K562 (cell line): Measurements from ENCODE around the gene APOC1. TPM values are rescaled to one million over a fixed set of nuclear protein-coding genes. Genes with fewer than 3 reads are reported as not detected.

Experiments
- ATAC-seq: fragments of 200-7000 bp; cut with Tn5 transposase; 3 replicates; pipeline ENCODE4 v1.9.1; 2020; ENCODE audit warnings: moderate library complexity
- BruUV-seq: library from RNA; stranded (reverse); fragments of 400-500 nt; replicated peaks from 2 replicates; lab custom pipeline; 2021; lab: Mats Ljungman, UMichigan
- CTCF ChIA-PET: fragments of 300-600 bp; formaldehyde crosslinking; extraction: SDS; loops from one replicate; lab custom pipeline; 2021; ENCODE audit warnings: low intra/inter-chr PET ratio; lab: Yijun Ruan, JAX
- POLR2A ChIA-PET: fragments of 300-600, 350-650 bp; sonication (Branson Sonifier 250); formaldehyde crosslinking; extraction: SDS; loops from one replicate; lab custom pipeline; 2021; ENCODE audit warnings: antibody characterized with exemption, inconsistent platforms; lab: Yijun Ruan, JAX
- DNase-seq, 4 experiments: peaks; one replicate each; pipeline versions ENCODE4 v3.0.0 to v3.0.0-alpha.2; 2011 to 2018; ENCODE audit warnings: low spot score in 3 of 4, mixed read lengths in 3 of 4; ENCODE audit errors: extremely low read depth in 1 of 4
- FAIRE-seq: peaks from 2 replicates; lab custom pipeline; 2011; peaks lifted over from hg19 to GRCh38; lab: Jason Lieb, UNC
- H2AFZ ChIP-seq: 2 replicates; pipeline ENCODE4 v1.6.0; 2011; ENCODE audit warnings: low read depth, low read length, control low read depth, inconsistent platforms
- H3K27ac ChIP-seq: fragments of 200-600 bp; 3 replicates; pipeline ENCODE4 v1.8.0; 2011; ENCODE audit warnings: low read depth, mild to moderate bottlenecking, control low read depth, inconsistent platforms, low read length, moderate library complexity, mixed read lengths; ENCODE audit errors: extremely low read depth
- H3K27me3 ChIP-seq, 2 experiments: fragments of 300-600 bp in 1 of 2; 2 replicates in 1 of 2; 3 replicates in 1 of 2; pipeline versions ENCODE4 v1.6.0 to v1.8.0; 2011; ENCODE audit warnings: inconsistent platforms in 2 of 2, low read length in 2 of 2, mild to moderate bottlenecking in 1 of 2, mixed read lengths in 1 of 2, moderate library complexity in 1 of 2; ENCODE audit not compliant: control insufficient read depth in 2 of 2, insufficient read depth in 2 of 2
- H3K36me3 ChIP-seq: fragments of 300-600 bp; 3 replicates; pipeline ENCODE4 v1.8.0; 2011; ENCODE audit warnings: mild to moderate bottlenecking, low read length, inconsistent platforms; ENCODE audit not compliant: control insufficient read depth, insufficient read depth
- H3K4me1 ChIP-seq, 2 experiments: fragments of 200-600 bp in 1 of 2; replicated peaks in 1 of 2; 2 replicates in 1 of 2; 3 replicates in 1 of 2; pipeline versions ENCODE4 v1.5.1 to v1.8.0; 2011; ENCODE audit warnings: inconsistent platforms in 2 of 2, low read length in 2 of 2, mild to moderate bottlenecking in 1 of 2, mixed read lengths in 1 of 2, moderate library complexity in 1 of 2; ENCODE audit not compliant: control insufficient read depth in 2 of 2, insufficient read depth in 2 of 2
- H3K4me2 ChIP-seq: 2 replicates; pipeline ENCODE4 v1.6.1; 2011; ENCODE audit warnings: low read length, control low read depth, inconsistent platforms, mixed read lengths; ENCODE audit not compliant: insufficient read depth
- H3K4me3 ChIP-seq: fragments of 200-600 bp; sonication (generic), shearing (Covaris generic); 2 replicates; pipeline ENCODE4 v1.5.1; 2016; ENCODE audit warnings: control low read depth, inconsistent platforms
- H3K79me2 ChIP-seq: fragments of 200-600 bp; 3 replicates; pipeline ENCODE4 v1.8.0; 2011; ENCODE audit warnings: low read length, inconsistent platforms; ENCODE audit not compliant: control insufficient read depth, insufficient read depth
- H3K9ac ChIP-seq, 2 experiments: 2 replicates each; pipeline versions ENCODE4 v1.6.0 to v1.6.1; 2011; ENCODE audit warnings: low read depth in 2 of 2, low read length in 2 of 2, control low read depth in 1 of 2, inconsistent platforms in 1 of 2, mild to moderate bottlenecking in 1 of 2, mixed read lengths in 1 of 2; ENCODE audit not compliant: insufficient read depth in 1 of 2
- H3K9me1 ChIP-seq: one replicate; pipeline ENCODE4 v1.6.0; 2011; ENCODE audit warnings: inconsistent platforms, mild to moderate bottlenecking, low read length, moderate library complexity; ENCODE audit not compliant: control insufficient read depth, insufficient read depth
- H3K9me3 ChIP-seq: replicated peaks from 2 replicates; pipeline ENCODE4 v1.5.1; 2011; ENCODE audit warnings: low read depth, low read length, inconsistent platforms; ENCODE audit not compliant: control insufficient read depth, insufficient read depth
- H4K20me1 ChIP-seq: replicated peaks from 2 replicates; pipeline ENCODE4 v1.6.1; 2011; ENCODE audit warnings: low read length, inconsistent platforms, mixed read lengths; ENCODE audit not compliant: control insufficient read depth, insufficient read depth
- DACH1 ChIP-seq: fragments of 450-650 bp; IDR thresholded peaks from 2 replicates; pipeline ENCODE4 v1.6.1; 2018; ENCODE audit not compliant: partially characterized antibody
- E2F1 ChIP-seq: sonication (generic); formaldehyde crosslinking; IDR thresholded peaks from 2 replicates; pipeline ENCODE4 v1.8.1; 2023; ENCODE audit warnings: mild to moderate bottlenecking, missing genetic modification reagents, moderate library complexity
- ESRRA ChIP-seq: fragments of 450-650 bp; IDR thresholded peaks from 2 replicates; pipeline ENCODE4 v1.6.1; 2014; ENCODE audit warnings: low read depth, mild to moderate bottlenecking, moderate library complexity, borderline replicate concordance
- FOXJ2 ChIP-seq: fragments of 200-800 bp; sonication (Bioruptor generic); IDR thresholded peaks from 2 replicates; pipeline ENCODE4 v1.6.1; 2016; ENCODE audit warnings: missing genetic modification characterization, missing compliant biosample characterization
- KDM5B ChIP-seq: fragments of 200-600 bp; sonication (generic); IDR thresholded peaks from 2 replicates; pipeline ENCODE4 v1.6.1; 2012; ENCODE audit warnings: low read depth, mild to moderate bottlenecking, moderate library complexity, low read length, control low read depth, inconsistent platforms; ENCODE audit not compliant: insufficient replicate concordance
- KLF1 ChIP-seq: fragments of 450-650 bp; IDR thresholded peaks from 2 replicates; pipeline ENCODE4 v1.6.1; 2016; ENCODE audit warnings: missing genetic modification characterization, missing compliant biosample characterization
- MTA2 ChIP-seq: fragments of 450-650 bp; IDR thresholded peaks from 2 replicates; pipeline ENCODE4 v1.6.1; 2016; ENCODE audit warnings: low read depth
- NUFIP1 ChIP-seq: fragments of 450-650 bp; IDR thresholded peaks from 2 replicates; pipeline ENCODE4 v1.6.1; 2018; ENCODE audit not compliant: partially characterized antibody
- PHB2 ChIP-seq: fragments of 450-650 bp; IDR thresholded peaks from 2 replicates; pipeline ENCODE4 v1.6.1; 2017; ENCODE audit warnings: low read depth
- RFX1 ChIP-seq: fragments of 450-650 bp; IDR thresholded peaks from 2 replicates; pipeline ENCODE4 v1.6.1; 2016; ENCODE audit warnings: mild to moderate bottlenecking, moderate library complexity
- RREB1 ChIP-seq: fragments of 250-450 bp; sonication (Bioruptor Pico); IDR thresholded peaks from 2 replicates; pipeline ENCODE4 v1.4.0; 2020
- SP2 ChIP-seq: IDR thresholded peaks from 2 replicates; pipeline ENCODE4 v1.6.1; 2011; ENCODE audit warnings: mild to moderate bottlenecking, low read depth, low read length, moderate library complexity; ENCODE audit not compliant: poor library complexity, severe bottlenecking; ENCODE audit errors: extremely low read depth
- SPI1 ChIP-seq: IDR thresholded peaks from 2 replicates; pipeline ENCODE4 v1.6.1; 2011; ENCODE audit warnings: low read depth, low read length, control low read depth, borderline replicate concordance
- ZNF586 ChIP-seq: fragments of 450-650 bp; formaldehyde crosslinking; conservative IDR thresholded peaks from 2 replicates; pipeline ENCODE4 v1.4.0; 2020; ENCODE audit warnings: mild to moderate bottlenecking, moderate library complexity
- ZNF785 ChIP-seq: fragments of 250-450 bp; sonication (Bioruptor Pico); IDR thresholded peaks from 2 replicates; pipeline ENCODE4 v1.4.0; 2020; ENCODE audit warnings: mild to moderate bottlenecking
- WGBS: fragments of 100-300 bp; shearing (Covaris generic); methylation state at CpG from one replicate; pipeline ENCODE4 v1.1.6; 2016; ENCODE audit warnings: low coverage, mixed read lengths; ENCODE audit not compliant: insufficient coverage; ENCODE audit errors: missing lambda C conversion rate; 5-methylcytosine and 5-hydroxymethylcytosine counted together
- in situ Hi-C: fragments of 300-500 bp; cut with MboI; formaldehyde crosslinking; loops from 4 replicates; pipeline ENCODE4 v1.15.0; 2018; ENCODE audit warnings: inconsistent platforms, mixed read lengths
- intact Hi-C: fragments of 100-400 bp; cut with micrococcal nuclease; formaldehyde crosslinking; loops from 2 replicates; pipeline ENCODE4 v1.14.2; 2022
- polyA plus RNA-seq, 8 experiments: library from polyadenylated mRNA; depleted of rRNA in 4 of 8; stranded (reverse) in 5 of 8; unstranded in 3 of 8; fragments of >200 nt; fragmentation: Nextera tagmentation in 2 of 8; fragmentation: Illumina TruSeq in 1 of 8; extraction: Ambion mirVana in 2 of 8; extraction: Trizol in 1 of 8; gene quantifications; 2 replicates each; pipeline versions ENCODE4 v1.2.1 to v1.2.3, GENCODE V29; 2011 to 2014; ENCODE audit warnings: inconsistent platforms in 1 of 8, missing spikeins in 1 of 8
- total RNA-seq, 7 experiments: library from RNA; depleted of rRNA in 6 of 7; stranded (reverse); fragments of >200 nt in 6 of 7; fragmentation: Illumina TruSeq in 2 of 7; extraction: Trizol in 2 of 7; gene quantifications; 2 replicates each; pipeline versions ENCODE4 v1.2.1 to v1.2.3, GENCODE V29; 2011 to 2021; ENCODE audit warnings: low replicate concordance in 1 of 7

Gene APOC1
- total and polyA plus RNA-seq, 9 of the 15 experiments (the other 6 are each of a cell fraction or from before 2014, with no cell fraction given): 115 to 408 (median 220) TPM

GRCh38 chr19:44903602-44904425, 10.6 kb upstream of the APOC1 start:
- Histone ChIP-seq H3K27ac (peak overlapping the region; percentile 40), H3K9me3 (no peaks in the 10 kb centered on the region), H3K4me1 (peaks cover 20 to 67% of the 10 kb centered on the region in 2 experiments; a peak in 4 of 5 replicates), H3K36me3 (peaks cover 70% of the 10 kb centered on the region; the same call in 2 of the 3 replicates), H3K27me3 (no peaks in the 10 kb centered on the region), H3K79me2 (no peaks in the 10 kb centered on the region; the same call in 2 of the 3 replicates), H3K9ac (peak overlapping the region in 1 of 2 experiments; percentile 65; a peak in 2 of 4 replicates), H2AFZ (no peak overlapping the region), H3K9me1 (no peaks in the 10 kb centered on the region), H4K20me1 (0 out of 2 replicates have a peak, but pooled peaks cover 3% of the 10 kb centered on the region), H3K4me3 (no peak overlapping the region), H3K4me2 (peak overlapping the region; percentile 57; the same call in 1 of the 2 replicates)
- CTCF ChIA-PET: interaction anchor here (0.6 to 2.1 kb wide), 5 partner anchors 46 to 156 kb away, joined by 3 to 27 read pairs (median 4); partner anchors contain the start of gene CLPTM1
- ATAC-seq: peak; percentile 81
- no TSS peak for BruUV-seq
- peak; percentile 70 to 86 (median 74) for DNase-seq
- in situ Hi-C loops (no loop called here), intact Hi-C loops (loop anchor here (1.0 to 5.0 kb wide), 2 partner anchors 47 to 153 kb away; no protein-coding TSS in a partner anchor)
- WGBS: 22% methylated on average over 24 of the region's 24 CpGs
- POLR2A ChIA-PET: interaction anchor here (0.6 to 2.5 kb wide), 8 partner anchors 9 to 167 kb away, joined by 3 to 11 read pairs (median 3); no protein-coding TSS in a partner anchor
- FAIRE-seq: peak; percentile 62
- TF ChIP-seq KLF1 (tag) (no peak), PHB2 (no peak), SPI1 (no peak), MTA2 (no peak), DACH1 (no peak), ZNF785 (CRISPR knock-in tag) (no peak), ESRRA (peak; percentile 79; the same call in 1 of the 2 replicates), RFX1 (no peak), FOXJ2 (no peak), KDM5B (no peak), E2F1 (no peak), SP2 (no peak), ZNF586 (no peak), NUFIP1 (no peak), RREB1 (CRISPR knock-in tag) (no peak)
